GM21423 (cell line): ENCODE measurements around the gene CPSF6.

Experiments
- ATAC-seq: cut with Tn5 transposase; IDR thresholded peaks from one replicate; pipeline ENCODE4 v1.9.1; 2021; ENCODE audit warnings: mild to moderate bottlenecking, moderate library complexity; ENCODE audit not compliant: unreplicated experiment

CPSF6 gene

DNA sequence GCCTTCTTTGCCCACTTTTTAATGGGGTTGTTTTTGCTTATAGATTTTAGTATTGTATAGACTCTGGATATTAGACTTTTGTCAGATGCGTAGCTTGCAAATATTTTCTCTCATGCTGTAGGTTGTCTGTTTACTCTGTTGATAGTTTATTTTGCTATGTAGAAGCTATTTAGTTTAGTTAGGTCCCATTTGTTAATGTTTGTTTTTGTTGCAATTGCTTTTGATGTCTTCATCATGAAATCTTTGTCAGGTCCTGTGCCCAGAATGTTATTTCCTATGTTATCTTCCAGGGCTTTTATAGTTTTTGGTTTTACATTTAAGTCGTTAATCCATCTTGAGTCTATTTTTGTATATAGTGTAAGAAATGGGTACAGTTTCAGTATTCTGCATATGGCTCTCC is 78.9 kb downstream of the CPSF6 start:
- no peak for ATAC-seq

DNA sequence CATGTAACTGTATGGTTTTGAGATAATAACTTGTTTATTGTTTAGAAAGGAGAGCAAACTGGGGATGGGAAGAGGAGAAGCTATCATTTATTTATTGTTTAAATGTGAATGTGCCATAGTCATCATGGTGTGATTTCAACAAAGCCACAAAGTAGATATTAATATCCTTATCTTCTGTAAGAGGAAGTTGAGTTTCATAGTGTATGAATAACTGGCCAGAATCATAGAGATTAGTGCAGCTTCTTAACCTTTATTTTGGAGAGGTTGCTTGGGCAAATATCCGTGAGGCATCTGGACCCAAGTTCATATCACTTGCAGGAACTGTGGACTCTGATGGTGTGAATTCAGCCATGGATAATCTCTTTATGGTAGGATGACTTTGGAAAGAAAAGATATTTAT is 82.0 kb downstream of the CPSF6 start:
- no peak for ATAC-seq
